ENCODE data around the gene FOXRED2.

The FOXRED2 gene

DNA sequence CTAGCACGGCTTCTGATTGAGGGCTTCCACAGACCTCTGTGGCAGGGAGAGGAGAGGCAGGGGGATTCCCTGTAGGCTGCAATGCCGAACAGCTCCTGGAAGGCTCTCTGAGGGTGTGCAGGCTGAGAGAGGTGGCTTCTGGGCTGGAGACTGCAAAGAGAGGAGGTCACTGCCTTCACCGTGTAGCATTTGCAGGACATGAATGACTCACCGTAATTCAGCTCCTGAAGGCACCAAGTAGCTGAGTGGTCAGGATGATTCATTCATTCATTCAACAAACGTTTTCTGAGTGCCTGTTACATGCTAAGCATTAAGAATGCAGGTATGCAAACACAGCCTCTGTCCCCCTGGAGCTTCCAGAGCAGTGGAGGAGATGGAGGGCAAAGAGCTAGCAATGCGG, 40.1 kb upstream of the FOXRED2 start:
- Histone ChIP-seq H3K4me1 (ENCODE audit: insufficient read depth, low read length, severe bottlenecking) (peaks cover 2% of the 10 kb centered on the region), H3K79me2 (ENCODE audit: insufficient read depth, low read length) (no peaks in the 10 kb centered on the region), H3K4me2 (ENCODE audit: low read length) (no peak overlapping the region), H4K20me1 (ENCODE audit: insufficient read depth, low read length) (no peaks in the 10 kb centered on the region), H3F3A (ENCODE audit: insufficient read depth, low read length) (no peaks in the 10 kb centered on the region), H3K9ac (ENCODE audit: low read length) (no peak overlapping the region), H3K4me3 (ENCODE audit: low read depth, low read length, poor library complexity, severe bottlenecking) (no peak overlapping the region), H3K27ac (ENCODE audit: low read depth, low read length, poor library complexity, severe bottlenecking) (no peak overlapping the region), H2AFZ (ENCODE audit: low read length) (no peak overlapping the region), H3K9me2 (ENCODE audit: low read depth, low read length) (no peaks in the 10 kb centered on the region), H3K9me3 (ENCODE audit: low read length) (no peaks in the 10 kb centered on the region), H3K27me3 (ENCODE audit: insufficient read depth, low read length) (no peaks in the 10 kb centered on the region), H3K36me3 (ENCODE audit: insufficient read depth, low read length) (no peaks in the 10 kb centered on the region)
- TF ChIP-seq EZH2 (IDR thresholded peaks at IDR 0.05; ENCODE audit: borderline replicate concordance, low read length): no peak
- TF ChIP-seq, protein P1, sequence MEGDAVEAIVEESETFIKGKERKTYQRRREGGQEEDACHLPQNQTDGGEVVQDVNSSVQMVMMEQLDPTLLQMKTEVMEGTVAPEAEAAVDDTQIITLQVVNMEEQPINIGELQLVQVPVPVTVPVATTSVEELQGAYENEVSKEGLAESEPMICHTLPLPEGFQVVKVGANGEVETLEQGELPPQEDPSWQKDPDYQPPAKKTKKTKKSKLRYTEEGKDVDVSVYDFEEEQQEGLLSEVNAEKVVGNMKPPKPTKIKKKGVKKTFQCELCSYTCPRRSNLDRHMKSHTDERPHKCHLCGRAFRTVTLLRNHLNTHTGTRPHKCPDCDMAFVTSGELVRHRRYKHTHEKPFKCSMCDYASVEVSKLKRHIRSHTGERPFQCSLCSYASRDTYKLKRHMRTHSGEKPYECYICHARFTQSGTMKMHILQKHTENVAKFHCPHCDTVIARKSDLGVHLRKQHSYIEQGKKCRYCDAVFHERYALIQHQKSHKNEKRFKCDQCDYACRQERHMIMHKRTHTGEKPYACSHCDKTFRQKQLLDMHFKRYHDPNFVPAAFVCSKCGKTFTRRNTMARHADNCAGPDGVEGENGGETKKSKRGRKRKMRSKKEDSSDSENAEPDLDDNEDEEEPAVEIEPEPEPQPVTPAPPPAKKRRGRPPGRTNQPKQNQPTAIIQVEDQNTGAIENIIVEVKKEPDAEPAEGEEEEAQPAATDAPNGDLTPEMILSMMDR (IDR thresholded peaks at IDR 0.05; ENCODE audit: low read length): no peak

DNA sequence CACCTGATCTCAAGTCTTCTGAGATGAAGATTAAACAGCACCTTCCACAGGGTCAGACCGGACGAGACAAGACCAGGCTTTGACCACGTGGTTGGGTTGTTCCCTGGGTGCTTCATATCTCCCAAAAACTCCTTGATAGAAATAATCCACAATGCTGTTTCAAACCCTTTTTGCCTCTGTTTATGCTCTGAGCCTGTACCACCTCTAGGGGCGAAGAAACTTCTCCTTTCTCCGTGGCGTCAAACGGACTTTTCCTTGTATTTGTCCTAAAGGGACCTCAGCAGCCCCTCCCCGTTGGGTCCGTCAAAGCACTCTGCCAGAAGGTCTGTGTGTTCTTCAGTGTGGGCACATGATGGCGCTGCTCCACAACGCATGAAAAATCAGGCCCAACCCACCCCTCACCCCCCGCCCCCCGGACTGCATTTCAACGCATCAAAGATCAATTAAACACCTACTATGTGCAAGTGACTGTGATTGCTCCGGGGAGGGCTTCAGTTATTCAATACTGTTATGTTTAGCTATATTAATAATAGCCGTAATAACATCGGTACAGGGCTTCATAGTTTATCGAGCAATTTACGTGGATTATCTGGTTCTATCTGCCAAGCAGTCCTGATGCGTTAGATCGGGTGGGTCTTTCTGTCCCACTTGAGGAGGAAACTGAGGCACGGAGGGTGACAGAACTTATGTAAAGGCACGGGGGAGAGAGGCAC, 39.4 kb upstream of the FOXRED2 start:
- Histone ChIP-seq H3K4me3 (ENCODE audit: low read depth, low read length, poor library complexity, severe bottlenecking) (no peak overlapping the region), H3K79me2 (ENCODE audit: insufficient read depth, low read length) (no peaks in the 10 kb centered on the region), H4K20me1 (ENCODE audit: insufficient read depth, low read length) (no peaks in the 10 kb centered on the region), H3K9me2 (ENCODE audit: low read depth, low read length) (no peaks in the 10 kb centered on the region), H3K9ac (ENCODE audit: low read length) (no peak overlapping the region), H3K4me1 (ENCODE audit: insufficient read depth, low read length, severe bottlenecking) (no peaks in the 10 kb centered on the region), H2AFZ (ENCODE audit: low read length) (no peak overlapping the region), H3F3A (ENCODE audit: insufficient read depth, low read length) (no peaks in the 10 kb centered on the region), H3K4me2 (ENCODE audit: low read length) (peak overlapping the region; percentile 20; the same call in 1 of the 2 replicates), H3K9me3 (ENCODE audit: low read length) (no peaks in the 10 kb centered on the region), H3K36me3 (ENCODE audit: insufficient read depth, low read length) (no peaks in the 10 kb centered on the region), H3K27ac (ENCODE audit: low read depth, low read length, poor library complexity, severe bottlenecking) (no peak overlapping the region), H3K27me3 (ENCODE audit: insufficient read depth, low read length) (no peaks in the 10 kb centered on the region)
- TF ChIP-seq EZH2 (IDR thresholded peaks at IDR 0.05; ENCODE audit: borderline replicate concordance, low read length): no peak
- TF ChIP-seq, protein P1 (IDR thresholded peaks at IDR 0.05; ENCODE audit: low read length): peak; percentile 60

- H3K27me3 ChIP-seq (ENCODE audit: insufficient read depth, low read length): no peaks in the 10 kb centered on the region; the same call in 1 of the 2 replicates
- no peaks in the 10 kb centered on the region for H3K79me2 ChIP-seq (ENCODE audit: insufficient read depth, low read length)
- H3K9me2 ChIP-seq (ENCODE audit: low read depth, low read length): no peaks in the 10 kb centered on the region
- no peaks in the 10 kb centered on the region for H3K9me3 ChIP-seq (ENCODE audit: low read length)
- H3K36me3 ChIP-seq (ENCODE audit: insufficient read depth, low read length): no peaks in the 10 kb centered on the region
- H3K9ac ChIP-seq (ENCODE audit: low read length): no peak overlapping the region
- H3K4me2 ChIP-seq (ENCODE audit: low read length): no peak overlapping the region
- no peak overlapping the region for H3K27ac ChIP-seq (ENCODE audit: low read depth, low read length, poor library complexity, severe bottlenecking)
- H2AFZ ChIP-seq (ENCODE audit: low read length): no peak overlapping the region
- H3K4me3 ChIP-seq (ENCODE audit: low read depth, low read length, poor library complexity, severe bottlenecking): no peak overlapping the region
- H4K20me1 ChIP-seq (ENCODE audit: insufficient read depth, low read length): no peaks in the 10 kb centered on the region
- TF ChIP-seq EZH2 (IDR thresholded peaks at IDR 0.05; ENCODE audit: borderline replicate concordance, low read length): no peak
- TF ChIP-seq, protein P1 (IDR thresholded peaks at IDR 0.05; ENCODE audit: low read length): no peak
- H3K4me1 ChIP-seq (ENCODE audit: insufficient read depth, low read length, severe bottlenecking): no peaks in the 10 kb centered on the region
- H3F3A ChIP-seq (ENCODE audit: insufficient read depth, low read length): no peaks in the 10 kb centered on the region
Measured at GRCh38 chr22:36544107-36544620, 37.3 kb upstream of the FOXRED2 start.

All from OCI-LY1 (cell line).